GM12801 (cell line): ENCODE results near the gene OR2T35.
"Not testable (repeated sequence)": the region's sequence is repeated elsewhere in the genome, so short reads cannot be mapped to it uniquely, and the experiment has no call there.

Experiments used
- TF ChIP-seq, protein P1 (sequence below): IDR thresholded peaks from one replicate; pipeline ENCODE4 v1.5.1; 2011; ENCODE audit warnings: control low read depth; ENCODE audit not compliant: insufficient read length; ENCODE audit errors: extremely low read depth

OR2T35 gene

DNA sequence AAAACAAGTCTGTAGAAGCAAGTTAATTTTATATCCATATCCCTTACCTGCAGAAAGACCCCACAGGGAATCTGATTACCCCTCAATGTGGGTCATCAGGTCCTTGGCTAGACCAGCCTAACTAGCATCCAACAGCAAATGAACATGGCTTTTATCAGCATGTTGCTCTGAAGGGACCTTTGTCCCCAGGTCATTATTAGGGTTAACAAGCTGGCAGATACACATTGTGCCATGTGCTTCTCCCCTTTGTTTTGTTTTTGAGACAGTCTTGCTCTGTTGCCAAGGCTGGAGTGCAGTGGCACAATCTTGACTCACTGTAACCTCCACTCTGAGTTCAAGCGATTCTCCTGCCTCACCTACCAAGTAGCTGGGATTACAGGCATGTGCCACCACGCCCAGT is 10.1 kb downstream of the OR2T35 start, which contains the start of gene OR2T11:
TSS of gene OR2T11 (minus strand) at position 101 of the 400 bp plus-strand sequence. CDS start 7,963 bp downstream, outside the sequence.
- TF ChIP-seq, protein P1, sequence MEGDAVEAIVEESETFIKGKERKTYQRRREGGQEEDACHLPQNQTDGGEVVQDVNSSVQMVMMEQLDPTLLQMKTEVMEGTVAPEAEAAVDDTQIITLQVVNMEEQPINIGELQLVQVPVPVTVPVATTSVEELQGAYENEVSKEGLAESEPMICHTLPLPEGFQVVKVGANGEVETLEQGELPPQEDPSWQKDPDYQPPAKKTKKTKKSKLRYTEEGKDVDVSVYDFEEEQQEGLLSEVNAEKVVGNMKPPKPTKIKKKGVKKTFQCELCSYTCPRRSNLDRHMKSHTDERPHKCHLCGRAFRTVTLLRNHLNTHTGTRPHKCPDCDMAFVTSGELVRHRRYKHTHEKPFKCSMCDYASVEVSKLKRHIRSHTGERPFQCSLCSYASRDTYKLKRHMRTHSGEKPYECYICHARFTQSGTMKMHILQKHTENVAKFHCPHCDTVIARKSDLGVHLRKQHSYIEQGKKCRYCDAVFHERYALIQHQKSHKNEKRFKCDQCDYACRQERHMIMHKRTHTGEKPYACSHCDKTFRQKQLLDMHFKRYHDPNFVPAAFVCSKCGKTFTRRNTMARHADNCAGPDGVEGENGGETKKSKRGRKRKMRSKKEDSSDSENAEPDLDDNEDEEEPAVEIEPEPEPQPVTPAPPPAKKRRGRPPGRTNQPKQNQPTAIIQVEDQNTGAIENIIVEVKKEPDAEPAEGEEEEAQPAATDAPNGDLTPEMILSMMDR: not testable (repeated sequence)

DNA sequence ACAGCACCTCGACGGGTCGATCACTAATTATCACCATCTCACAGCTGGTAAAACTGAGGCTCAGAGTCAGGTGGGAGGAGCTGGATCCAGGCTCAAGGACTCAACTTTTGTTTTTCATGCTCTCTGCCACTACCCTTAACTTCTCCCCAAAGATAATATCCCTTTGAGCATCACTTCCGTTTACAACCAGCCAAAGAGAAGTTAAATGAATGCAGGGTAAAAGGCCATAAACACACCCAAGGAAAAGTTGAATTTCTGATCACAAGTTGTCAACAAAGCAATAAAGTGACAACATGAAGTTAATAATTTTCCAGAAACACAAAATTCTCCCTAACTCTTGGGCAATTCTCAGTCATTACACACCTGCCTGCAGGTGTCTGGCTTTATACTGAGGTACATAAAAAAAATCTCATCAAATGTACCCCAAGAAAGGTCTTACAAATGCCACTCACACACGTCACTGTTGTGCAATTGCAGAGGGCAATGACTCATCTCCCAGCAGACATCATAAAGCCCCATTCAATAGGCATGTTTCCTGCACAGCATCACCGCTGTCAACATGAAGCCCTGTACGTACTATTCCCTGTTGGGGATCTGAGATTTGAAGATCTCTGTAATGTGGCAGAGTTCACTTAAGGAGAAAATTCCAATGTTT is 13.6 kb downstream of the OR2T35 start:
- TF ChIP-seq, protein P1: no peak

DNA sequence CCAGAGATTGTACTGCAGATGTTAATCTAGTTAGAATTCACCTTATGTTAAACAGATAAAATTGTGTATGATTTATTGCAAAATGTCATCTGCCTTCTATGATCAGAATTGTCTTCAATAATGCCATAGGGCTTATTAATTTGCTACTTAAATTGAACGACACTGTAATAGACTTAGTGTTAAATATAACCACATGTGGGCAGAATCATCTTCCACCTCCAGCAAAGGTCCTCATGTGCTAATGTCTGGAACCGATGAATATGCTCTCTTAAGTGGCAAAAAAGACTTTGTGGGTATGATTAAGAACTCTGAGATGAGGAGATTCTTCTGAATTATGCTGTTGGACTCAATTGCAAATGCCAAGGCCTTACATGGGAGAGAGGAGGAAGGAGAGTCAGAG is 14.5 kb downstream of the OR2T35 start:
- TF ChIP-seq, protein P1: no peak

DNA sequence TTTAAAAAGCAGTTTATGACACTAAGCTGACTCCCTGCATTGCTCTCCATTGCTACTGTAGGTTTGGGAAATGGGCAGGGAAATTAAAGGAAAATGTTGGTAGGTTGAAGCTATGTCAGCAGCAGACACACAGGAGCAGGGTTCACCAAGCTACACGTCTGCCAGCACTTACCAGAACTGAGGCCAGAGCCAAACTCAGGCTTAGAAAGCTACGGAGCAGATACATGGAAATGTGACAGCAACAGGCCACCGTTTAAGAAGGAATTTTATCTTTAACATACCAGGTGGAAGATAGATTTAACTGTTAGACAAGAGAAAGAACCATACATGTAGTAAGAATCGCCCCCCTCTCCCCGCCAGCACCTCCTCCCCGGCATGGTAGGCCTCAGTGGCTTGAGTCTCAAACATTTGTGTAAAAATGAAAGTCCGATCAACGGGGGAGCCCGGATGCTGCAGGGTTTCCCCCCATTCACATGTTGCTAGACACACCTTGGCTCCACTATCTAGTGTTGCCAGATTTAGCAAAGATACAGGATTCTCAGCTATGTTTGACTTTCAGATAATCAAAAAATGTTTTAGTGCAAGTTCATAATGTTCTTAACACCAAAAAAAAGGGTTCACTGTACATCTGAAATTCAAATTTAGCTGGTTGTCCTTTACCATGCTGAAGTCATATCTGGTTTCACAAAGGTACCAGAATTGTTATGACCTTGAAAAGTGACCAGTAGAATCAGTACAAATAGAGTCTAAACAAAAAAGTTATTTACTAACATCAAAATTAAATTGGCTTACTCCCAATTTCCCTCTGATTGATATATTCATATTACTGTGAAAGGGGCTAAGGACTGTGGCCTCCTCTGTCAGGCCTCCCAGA is 16.9 kb downstream of the OR2T35 start:
- TF ChIP-seq, protein P1: no peak

DNA sequence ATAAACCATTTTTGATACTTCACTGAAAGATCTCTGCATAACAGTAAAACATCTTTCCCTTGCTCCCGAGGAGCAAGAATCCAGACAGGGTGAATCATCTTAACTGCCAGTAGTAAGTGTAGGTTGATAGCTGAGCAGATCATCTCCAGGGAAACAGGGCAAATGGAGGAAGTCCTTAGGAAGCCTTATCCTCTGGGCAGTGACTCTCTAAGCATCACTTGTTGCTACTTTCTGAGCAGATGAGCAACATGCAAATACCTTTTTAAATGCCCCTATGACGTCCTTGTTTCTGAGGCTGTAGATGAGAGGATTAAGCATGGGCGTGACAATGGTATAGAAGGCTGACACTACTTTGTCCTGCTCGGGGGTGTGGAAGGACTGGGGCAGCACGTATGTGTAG is 19.1 kb downstream of the OR2T35 start:
- TF ChIP-seq, protein P1: no peak

DNA sequence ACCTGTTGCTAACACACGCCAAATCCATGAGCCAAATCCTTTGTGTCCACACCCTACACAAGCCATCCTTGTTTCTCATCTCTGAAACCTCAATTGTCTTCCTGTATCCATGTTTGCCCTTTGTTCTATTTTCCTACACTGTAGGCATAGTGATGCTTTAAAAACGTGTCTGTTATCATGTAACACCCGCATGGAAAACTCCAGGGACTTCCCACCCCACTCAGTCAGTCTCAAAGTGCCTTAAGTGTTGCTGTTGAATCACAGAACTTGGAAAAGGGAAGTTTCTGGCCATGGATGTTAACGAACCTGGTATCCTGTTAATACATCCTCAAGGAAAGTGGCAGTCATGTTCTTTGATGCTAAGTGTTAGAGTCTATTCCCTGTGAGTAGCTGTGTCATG is 19.9 kb downstream of the OR2T35 start:
- TF ChIP-seq, protein P1: no peak

DNA sequence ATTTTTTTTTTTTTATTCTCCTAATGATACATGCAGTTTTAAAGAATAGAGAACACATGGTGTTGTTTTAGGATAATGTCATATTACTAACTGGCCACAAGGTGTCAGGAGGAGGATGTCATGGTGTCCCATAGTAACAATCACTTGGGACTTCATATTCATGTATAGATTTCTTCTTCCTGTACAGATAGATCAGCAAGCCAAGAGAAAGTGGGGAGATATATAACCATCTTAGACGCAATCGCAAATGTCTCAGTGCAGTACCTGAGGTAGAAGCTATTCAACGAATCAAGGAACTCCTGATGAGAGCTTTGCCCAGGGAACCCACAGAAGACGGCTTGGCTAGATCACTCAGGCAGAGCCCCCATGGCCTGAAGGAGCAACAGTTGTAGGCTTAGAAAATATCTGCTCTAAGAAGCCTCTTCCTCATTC is 22.5 kb downstream of the OR2T35 start:
- TF ChIP-seq, protein P1: no peak
